ENCODE measurements around the gene ALAD. TPM values are rescaled to one million over a fixed set of nuclear protein-coding genes. Genes with fewer than 3 reads are reported as not detected.
A peak's percentile ranks its signal among the peaks of the same experiment; 100 is the strongest.

Gene ALAD
- total and polyA plus RNA-seq, 2 of the 13 experiments (the other 11 are each of a cell fraction or from before 2014, with no cell fraction given) = 21.8 to 30.1 TPM

- TF ChIP-seq ZGPAT (CRISPR knock-in tag; IDR thresholded peaks at IDR 0.05) (peak; percentile 87), GMEB2 (CRISPR knock-in tag; IDR thresholded peaks at IDR 0.05; ENCODE audit: low read depth) (no peak), CENPT (CRISPR knock-in tag; IDR thresholded peaks at IDR 0.05; ENCODE audit: low read depth) (no peak), KAT7 (CRISPR knock-in tag; IDR thresholded peaks at IDR 0.05; ENCODE audit: borderline replicate concordance) (no peak), RXRB (CRISPR knock-in tag; IDR thresholded peaks at IDR 0.05; ENCODE audit: borderline replicate concordance) (peak; percentile 94), SRY (CRISPR knock-in tag; IDR thresholded peaks at IDR 0.05) (peak; percentile 46; the same call in 1 of the 2 replicates), RFXANK (CRISPR knock-in tag; IDR thresholded peaks at IDR 0.05) (no peak), TFAP4 (IDR thresholded peaks at IDR 0.05; ENCODE audit: borderline replicate concordance, low read depth) (peak; percentile 37; the same call in 1 of the 2 replicates), DRAP1 (CRISPR knock-in tag; IDR thresholded peaks at IDR 0.05) (peak; percentile 86), REST (IDR thresholded peaks at IDR 0.05; ENCODE audit: borderline replicate concordance in 1 of 2, low read depth in 1 of 2, low read length in 2 of 2) (peak in 1 of 2 experiments; percentile 66; a peak in 1 of 4 replicates), SNAPC4 (CRISPR knock-in tag; IDR thresholded peaks at IDR 0.05) (no peak), SETDB1 (CRISPR knock-in tag; IDR thresholded peaks at IDR 0.05; ENCODE audit: borderline replicate concordance) (no peak), ZNF891 (CRISPR knock-in tag; IDR thresholded peaks at IDR 0.05) (0 out of 2 replicates have a peak, but pooled peaks have one; percentile 22)
These were observed 13.4 kb downstream of the ALAD start (continued) for GRCh38 chr9:113387560-113388230.

Data from HepG2 (cell line).